Lung (tissue), 12 donors: ENCODE measurements around the gene ALPL. TPM values are rescaled to one million over a fixed set of nuclear protein-coding genes. Genes with fewer than 3 reads are reported as not detected.

Experiments used
- ATAC-seq: fragments of 200-7000 bp; cut with Tn5 transposase; one replicate; pipeline ENCODE4 v1.9.1; 2020; ENCODE audit warnings: moderate number of reproducible peaks; ENCODE audit not compliant: insufficient read depth, low FRiP score
- DNase-seq, 3 donors: peaks; one replicate each; pipeline ENCODE4 v3.0.0-alpha.2; 2013 to 2017
- H3K27ac ChIP-seq, 2 donors: one replicate each; pipeline ENCODE4 v1.5.1; 2013; ENCODE audit warnings: mild to moderate bottlenecking in 2 of 2, moderate library complexity in 2 of 2, control low read depth in 1 of 2, inconsistent platforms in 1 of 2, low read depth in 1 of 2, low read length in 1 of 2
- H3K27me3 ChIP-seq, 3 donors: one replicate each; pipeline ENCODE4 v1.5.1; 2013; ENCODE audit warnings: low read length in 2 of 3; ENCODE audit not compliant: control insufficient read depth in 3 of 3, insufficient read depth in 3 of 3
- H3K36me3 ChIP-seq, 4 donors: one replicate each; pipeline ENCODE4 v1.5.1; 2013; ENCODE audit warnings: low read length in 4 of 4, mild to moderate bottlenecking in 1 of 4, moderate library complexity in 1 of 4; ENCODE audit not compliant: control insufficient read depth in 4 of 4, insufficient read depth in 4 of 4
- H3K4me1 ChIP-seq, 5 donors: one replicate each; pipeline ENCODE4 v1.5.1; 2013; ENCODE audit warnings: low read length in 5 of 5, mild to moderate bottlenecking in 2 of 5, moderate library complexity in 1 of 5; ENCODE audit not compliant: control insufficient read depth in 5 of 5, insufficient read depth in 5 of 5
- H3K4me3 ChIP-seq: one replicate; pipeline ENCODE4 v1.5.1; 2013; ENCODE audit warnings: mild to moderate bottlenecking, control low read depth, moderate library complexity
- H3K9ac ChIP-seq, 2 donors: one replicate each; pipeline ENCODE4 v1.5.1; 2013; ENCODE audit warnings: low read length in 2 of 2, control low read depth in 1 of 2; ENCODE audit not compliant: insufficient read depth in 1 of 2
- H3K9me3 ChIP-seq, 4 donors: one replicate each; pipeline ENCODE4 v1.5.1; 2013; ENCODE audit warnings: low read length in 3 of 4, mild to moderate bottlenecking in 1 of 4, moderate library complexity in 1 of 4; ENCODE audit not compliant: control insufficient read depth in 4 of 4, insufficient read depth in 3 of 4
- WGBS, 2 donors: extraction: QIAGEN DNeasy Blood & Tissue Kit; methylation state at CpG; one replicate each; pipeline ENCODE4 v1.1.7; 2013; 5-methylcytosine and 5-hydroxymethylcytosine counted together
- polyA plus RNA-seq, 2 donors: library from polyadenylated mRNA; stranded (reverse); fragments of 200-250 nt; gene quantifications; one replicate each; pipeline ENCODE4 v1.2.1, GENCODE V29; 2013
- total RNA-seq, 2 donors: library from RNA; depleted of rRNA in 1 of 2; stranded (reverse); fragments of >200 nt in 1 of 2; gene quantifications; one replicate each; pipeline ENCODE4 v1.2.1, GENCODE V29; 2014 to 2021
- TF ChIP-seq, protein P1 (sequence below): IDR thresholded peaks from 2 replicates; pipeline ENCODE4 v1.5.1; 2012; ENCODE audit warnings: mild to moderate bottlenecking; ENCODE audit errors: control extremely low read depth, extremely low read depth
- donor health status: control.
- donor health status: control.
- donor health status: Bipolar disorder and iron deficiency.
- donor health status: healthy.
- donor health status: DM: yes; HTN: yes; CAD: no.

ALPL gene
- total and polyA plus RNA-seq, 4 donors, result 38.6 to 242 (median 230) TPM

DNA sequence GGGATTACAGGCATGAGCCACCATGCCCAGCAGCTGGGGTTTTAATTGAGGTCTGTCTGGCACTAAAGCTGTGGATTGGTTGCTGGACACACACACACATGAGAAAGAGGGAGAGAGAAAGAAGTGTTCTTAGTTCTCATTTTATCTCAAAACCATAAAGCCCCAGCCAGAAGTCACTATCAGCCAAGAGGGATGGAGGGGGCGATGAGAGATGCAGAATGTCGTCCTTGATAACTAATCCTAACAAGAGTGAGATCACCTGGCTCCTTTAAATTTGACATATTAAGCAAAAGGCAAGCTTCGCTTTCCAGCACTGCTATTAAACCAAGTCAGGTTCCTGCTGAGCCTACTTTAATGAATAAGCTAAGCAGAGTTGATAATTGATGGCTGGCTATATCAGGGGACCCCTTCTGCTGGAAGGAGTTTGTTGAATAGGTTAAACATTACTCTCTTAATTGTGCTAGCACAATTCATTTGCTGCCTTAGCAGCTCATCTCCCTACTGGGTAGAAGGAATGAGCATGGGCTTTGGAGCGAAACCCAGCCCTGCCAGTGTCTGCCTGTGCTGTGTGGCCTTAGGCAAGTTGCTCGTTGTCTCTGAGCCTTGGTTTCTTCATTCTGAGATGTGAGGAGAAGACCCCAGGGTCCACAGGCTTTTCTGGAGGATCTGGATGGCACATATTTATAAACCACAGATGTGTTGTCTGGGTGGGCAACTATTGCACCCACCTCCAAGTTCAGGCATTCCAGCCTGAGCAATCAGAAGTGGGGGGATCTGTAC lies 50.8 kb downstream of the ALPL start:
- ATAC-seq (no peak), DNase-seq (no peak)
- Histone ChIP-seq H3K27ac (no peak overlapping the region), H3K4me3 (no peak overlapping the region), H3K9me3 (peaks cover 0 to 2% (median 0%) of the 10 kb centered on the region in 4 donors), H3K36me3 (peaks cover 0 to 2% (median 0%) of the 10 kb centered on the region in 4 donors), H3K4me1 (no peaks in the 10 kb centered on the region), H3K9ac (no peak overlapping the region), H3K27me3 (no peaks in the 10 kb centered on the region)
- TF ChIP-seq, protein P1, sequence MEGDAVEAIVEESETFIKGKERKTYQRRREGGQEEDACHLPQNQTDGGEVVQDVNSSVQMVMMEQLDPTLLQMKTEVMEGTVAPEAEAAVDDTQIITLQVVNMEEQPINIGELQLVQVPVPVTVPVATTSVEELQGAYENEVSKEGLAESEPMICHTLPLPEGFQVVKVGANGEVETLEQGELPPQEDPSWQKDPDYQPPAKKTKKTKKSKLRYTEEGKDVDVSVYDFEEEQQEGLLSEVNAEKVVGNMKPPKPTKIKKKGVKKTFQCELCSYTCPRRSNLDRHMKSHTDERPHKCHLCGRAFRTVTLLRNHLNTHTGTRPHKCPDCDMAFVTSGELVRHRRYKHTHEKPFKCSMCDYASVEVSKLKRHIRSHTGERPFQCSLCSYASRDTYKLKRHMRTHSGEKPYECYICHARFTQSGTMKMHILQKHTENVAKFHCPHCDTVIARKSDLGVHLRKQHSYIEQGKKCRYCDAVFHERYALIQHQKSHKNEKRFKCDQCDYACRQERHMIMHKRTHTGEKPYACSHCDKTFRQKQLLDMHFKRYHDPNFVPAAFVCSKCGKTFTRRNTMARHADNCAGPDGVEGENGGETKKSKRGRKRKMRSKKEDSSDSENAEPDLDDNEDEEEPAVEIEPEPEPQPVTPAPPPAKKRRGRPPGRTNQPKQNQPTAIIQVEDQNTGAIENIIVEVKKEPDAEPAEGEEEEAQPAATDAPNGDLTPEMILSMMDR, result no peak
- 88 to 95% methylated on average over 5 of the region's 5 CpGs for whole genome bisulfite sequencing, 2 donors

DNA sequence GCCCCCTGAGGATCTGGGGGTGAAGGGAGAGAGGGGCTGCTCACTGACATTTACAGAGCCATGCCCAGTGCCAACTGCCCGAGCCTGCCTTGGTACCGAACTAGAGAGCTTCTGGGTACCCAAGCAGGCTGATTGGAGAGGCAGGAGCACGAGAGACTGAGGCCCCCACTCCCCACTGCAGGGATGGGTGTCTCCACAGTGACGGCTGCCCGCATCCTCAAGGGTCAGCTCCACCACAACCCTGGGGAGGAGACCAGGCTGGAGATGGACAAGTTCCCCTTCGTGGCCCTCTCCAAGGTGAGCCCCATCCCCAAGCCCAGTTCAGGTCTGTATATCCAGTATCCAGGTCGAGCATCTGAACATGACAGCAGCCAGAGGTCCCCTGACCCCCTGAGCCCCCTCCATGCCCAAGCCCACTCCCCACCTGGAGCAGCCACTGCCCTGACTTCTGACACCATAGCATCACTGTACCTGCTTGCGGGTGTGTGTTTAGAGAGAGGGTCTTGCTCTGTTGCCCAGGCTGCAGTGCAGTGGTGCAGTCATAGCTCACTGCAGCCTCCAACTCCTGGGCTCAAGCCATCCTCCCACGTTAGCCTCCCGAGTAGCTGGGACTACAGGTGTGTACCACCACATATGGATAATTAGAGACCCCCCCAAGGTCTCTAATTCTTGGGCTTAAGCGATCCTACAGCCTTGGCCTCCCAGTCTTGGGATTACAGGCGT lies 51.9 kb downstream of the ALPL start:
- ATAC-seq, result no peak
- no peaks in the 10 kb centered on the region for H3K27me3 ChIP-seq

DNA sequence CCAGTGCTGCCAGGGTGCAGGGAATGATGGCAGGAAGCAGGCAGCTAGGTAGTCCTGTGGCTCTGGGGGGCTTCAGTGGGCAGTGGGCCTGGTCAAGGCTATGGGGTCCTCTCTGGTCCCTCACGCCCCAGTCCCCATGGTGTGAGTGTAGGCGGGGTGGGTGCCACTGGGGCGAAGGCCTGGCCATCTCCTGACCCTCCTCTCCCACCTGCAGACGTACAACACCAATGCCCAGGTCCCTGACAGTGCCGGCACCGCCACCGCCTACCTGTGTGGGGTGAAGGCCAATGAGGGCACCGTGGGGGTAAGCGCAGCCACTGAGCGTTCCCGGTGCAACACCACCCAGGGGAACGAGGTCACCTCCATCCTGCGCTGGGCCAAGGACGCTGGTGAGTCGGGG lies 53.7 kb downstream of the ALPL start:
- no peak for DNase-seq
- TF ChIP-seq, protein P1, result no peak
- Histone ChIP-seq H3K27me3 (no peaks in the 10 kb centered on the region), H3K9me3 (peaks cover 0 to 2% (median 0%) of the 10 kb centered on the region in 4 donors), H3K36me3 (peaks cover 0 to 2% (median 0%) of the 10 kb centered on the region in 4 donors), H3K9ac (no peak overlapping the region), H3K27ac (no peak overlapping the region), H3K4me3 (no peak overlapping the region), H3K4me1 (no peaks in the 10 kb centered on the region)
- ATAC-seq, result no peak
- WGBS, 2 donors, result 93 to 96% methylated on average over 15 of the region's 15 CpGs

More for the DNA sequence above, 51.9 kb downstream of the ALPL start:
- peaks cover 0 to 2% (median 0%) of the 10 kb centered on the region in 4 donors for H3K36me3 ChIP-seq
- no peak overlapping the region for H3K27ac ChIP-seq
- 92 to 95% methylated on average over 12 of the region's 12 CpGs for WGBS, 2 donors
- no peak overlapping the region for H3K9ac ChIP-seq
- H3K9me3 ChIP-seq, result peaks cover 0 to 2% (median 0%) of the 10 kb centered on the region in 4 donors
- H3K4me3 ChIP-seq, result no peak overlapping the region
- no peaks in the 10 kb centered on the region for H3K4me1 ChIP-seq
- DNase-seq, result no peak
- TF ChIP-seq, protein P1, result no peak
